Trophoblast cell (in vitro differentiated cells and primary cell): ENCODE data around the gene METTL5.

Experiments
- DNase-seq, 2 donors: peaks; one replicate each; pipeline ENCODE4 v3.0.0-alpha.2; 2016
- H2AFZ ChIP-seq: 2 replicates; pipeline ENCODE4 v1.6.1; 2013; ENCODE audit warnings: low read length, moderate library complexity, mild to moderate bottlenecking; ENCODE audit not compliant: insufficient read depth, poor library complexity
- H2AK5ac ChIP-seq: 2 replicates; pipeline ENCODE4 v1.6.1; 2013; ENCODE audit warnings: mild to moderate bottlenecking, low read length
- H2BK120ac ChIP-seq: 2 replicates; pipeline ENCODE4 v1.6.1; 2013; ENCODE audit warnings: low read length, mild to moderate bottlenecking, moderate library complexity; ENCODE audit not compliant: insufficient read depth, poor library complexity
- H2BK12ac ChIP-seq: 2 replicates; pipeline ENCODE4 v1.6.1; 2013; ENCODE audit warnings: mild to moderate bottlenecking, low read length, moderate library complexity
- H2BK5ac ChIP-seq: 2 replicates; pipeline ENCODE4 v1.6.1; 2013; ENCODE audit warnings: low read length, low read depth, moderate library complexity, mild to moderate bottlenecking; ENCODE audit not compliant: poor library complexity
- H3K14ac ChIP-seq: 2 replicates; pipeline ENCODE4 v1.6.1; 2013; ENCODE audit warnings: mild to moderate bottlenecking, low read length
- H3K18ac ChIP-seq: 2 replicates; pipeline ENCODE4 v1.6.1; 2013; ENCODE audit warnings: mild to moderate bottlenecking, low read length
- H3K23ac ChIP-seq: 2 replicates; pipeline ENCODE4 v1.6.1; 2013; ENCODE audit warnings: low read length
- H3K27ac ChIP-seq: 2 replicates; pipeline ENCODE4 v1.5.1; 2013; ENCODE audit warnings: low read depth, mild to moderate bottlenecking, inconsistent platforms, low read length, moderate library complexity
- H3K27me3 ChIP-seq: 2 replicates; pipeline ENCODE4 v1.6.1; 2013; ENCODE audit warnings: inconsistent platforms, mild to moderate bottlenecking, low read length, moderate library complexity; ENCODE audit not compliant: insufficient read depth
- H3K36me3 ChIP-seq, 2 experiments: 1 replicate in 1 of 2; 2 replicates in 1 of 2; pipeline ENCODE4 v1.6.1; 2013; ENCODE audit warnings: low read length in 2 of 2, mild to moderate bottlenecking in 2 of 2, moderate library complexity in 1 of 2; ENCODE audit not compliant: insufficient read depth in 2 of 2, control insufficient read depth in 1 of 2
- H3K4ac ChIP-seq: 2 replicates; pipeline ENCODE4 v1.6.1; 2013; ENCODE audit warnings: low read depth, mild to moderate bottlenecking, low read length, moderate library complexity
- H3K4me1 ChIP-seq, 2 experiments: 1 replicate in 1 of 2; 2 replicates in 1 of 2; pipeline ENCODE4 v1.6.1; 2013; ENCODE audit warnings: low read length in 2 of 2, mild to moderate bottlenecking in 2 of 2, moderate library complexity in 1 of 2; ENCODE audit not compliant: insufficient read depth in 2 of 2, control insufficient read depth in 1 of 2
- H3K4me2 ChIP-seq: 2 replicates; pipeline ENCODE4 v1.6.1; 2013; ENCODE audit warnings: inconsistent platforms, mild to moderate bottlenecking, low read length, moderate library complexity
- H3K4me3 ChIP-seq: 2 replicates; pipeline ENCODE4 v1.5.1; 2013; ENCODE audit warnings: mild to moderate bottlenecking, low read depth, low read length, inconsistent platforms
- H3K79me1 ChIP-seq: one replicate; pipeline ENCODE4 v1.6.1; 2013; ENCODE audit warnings: low read length
- H3K79me2 ChIP-seq: 2 replicates; pipeline ENCODE4 v1.6.1; 2013; ENCODE audit warnings: low read length, mild to moderate bottlenecking; ENCODE audit not compliant: control insufficient read depth, insufficient read depth, poor library complexity
- H3K9ac ChIP-seq: 2 replicates; pipeline ENCODE4 v1.6.1; 2013; ENCODE audit warnings: mild to moderate bottlenecking, low read length
- H3K9me3 ChIP-seq: 2 replicates; pipeline ENCODE4 v1.6.1; 2013; ENCODE audit warnings: low read depth, mild to moderate bottlenecking, control low read depth, inconsistent platforms, low read length; ENCODE audit not compliant: insufficient read depth
- H4K12ac ChIP-seq: 2 replicates; pipeline ENCODE4 v1.6.1; 2013; ENCODE audit warnings: low read depth, mild to moderate bottlenecking, low read length, moderate library complexity
- H4K8ac ChIP-seq: 2 replicates; pipeline ENCODE4 v1.6.1; 2013; ENCODE audit warnings: low read depth, mild to moderate bottlenecking, low read length, moderate library complexity
- H4K91ac ChIP-seq: one replicate; pipeline ENCODE4 v1.6.1; 2013; ENCODE audit warnings: low read depth, mild to moderate bottlenecking, low read length, moderate library complexity
- WGBS: extraction: QIAGEN DNeasy Blood & Tissue Kit; methylation state at CpG from one replicate; pipeline ENCODE4 v1.1.7; 2013; ENCODE audit warnings: missing lambda C conversion rate; ENCODE audit not compliant: insufficient read length, insufficient coverage; ENCODE audit errors: extremely low coverage; 5-methylcytosine and 5-hydroxymethylcytosine counted together

The METTL5 gene

GRCh38 chr2:169775765-169776164, 48.9 kb downstream of the METTL5 start:
- no peaks in the 10 kb centered on the region for H3K4me1 ChIP-seq

GRCh38 chr2:169775354-169775753, 49.4 kb downstream of the METTL5 start:
- no peak overlapping the region for H2BK12ac ChIP-seq

More at GRCh38 chr2:169775765-169776164, 48.9 kb downstream of the METTL5 start:
- Histone ChIP-seq H4K12ac (no peak overlapping the region), H3K79me1 (no peaks in the 10 kb centered on the region), H3K9ac (no peak overlapping the region), H2AFZ (no peak overlapping the region), H3K4me3 (no peak overlapping the region), H3K23ac (no peak overlapping the region), H2AK5ac (no peak overlapping the region), H2BK5ac (no peak overlapping the region), H3K4me2 (no peak overlapping the region), H3K9me3 (no peaks in the 10 kb centered on the region), H3K27ac (no peak overlapping the region), H3K27me3 (no peaks in the 10 kb centered on the region), H2BK120ac (no peak overlapping the region), H3K4ac (no peak overlapping the region), H4K8ac (no peak overlapping the region), H2BK12ac (no peak overlapping the region), H3K36me3 (no peaks in the 10 kb centered on the region), H4K91ac (no peak overlapping the region), H3K79me2 (no peaks in the 10 kb centered on the region), H3K18ac (no peak overlapping the region), H3K14ac (no peak overlapping the region)
- DNase-seq, result no peak
- no CpG with 5 or more reads among the region's 2 CpGs for WGBS

GRCh38 chr2:169772651-169773050, 52.1 kb downstream of the METTL5 start:
- H3K36me3 ChIP-seq, result no peaks in the 10 kb centered on the region
- no peak overlapping the region for H2BK5ac ChIP-seq
- H4K12ac ChIP-seq, result no peak overlapping the region
- H3K27me3 ChIP-seq, result no peaks in the 10 kb centered on the region
- H3K79me2 ChIP-seq, result no peaks in the 10 kb centered on the region
- H2AK5ac ChIP-seq, result no peak overlapping the region
- no peak overlapping the region for H3K27ac ChIP-seq
- no peak overlapping the region for H3K18ac ChIP-seq
- no peaks in the 10 kb centered on the region for H3K4me1 ChIP-seq
- H3K79me1 ChIP-seq, result no peaks in the 10 kb centered on the region
- no peak for DNase-seq
- no peak overlapping the region for H3K4me2 ChIP-seq
- no peak overlapping the region for H2AFZ ChIP-seq
- H2BK120ac ChIP-seq, result no peak overlapping the region
- H2BK12ac ChIP-seq, result no peak overlapping the region
- no peak overlapping the region for H3K9ac ChIP-seq
- H4K91ac ChIP-seq, result no peak overlapping the region
- H3K4me3 ChIP-seq, result no peak overlapping the region
- no peaks in the 10 kb centered on the region for H3K9me3 ChIP-seq
- no peak overlapping the region for H3K4ac ChIP-seq
- no peak overlapping the region for H4K8ac ChIP-seq
- no CpG with 5 or more reads among the region's 2 CpGs for WGBS
- H3K14ac ChIP-seq, result no peak overlapping the region
- H3K23ac ChIP-seq, result no peak overlapping the region

More at GRCh38 chr2:169775354-169775753, 49.4 kb downstream of the METTL5 start:
- no peaks in the 10 kb centered on the region for H3K79me2 ChIP-seq
- no peaks in the 10 kb centered on the region for H3K79me1 ChIP-seq
- no peaks in the 10 kb centered on the region for H3K36me3 ChIP-seq
- no peak for DNase-seq
- no peak overlapping the region for H4K91ac ChIP-seq
- no peak overlapping the region for H3K27ac ChIP-seq
- no peak overlapping the region for H3K4me2 ChIP-seq
- H3K4me3 ChIP-seq, result no peak overlapping the region
- no peak overlapping the region for H2AK5ac ChIP-seq
- H2BK5ac ChIP-seq, result no peak overlapping the region
- no peaks in the 10 kb centered on the region for H3K9me3 ChIP-seq
- no peak overlapping the region for H3K23ac ChIP-seq
- H4K8ac ChIP-seq, result no peak overlapping the region
- no peaks in the 10 kb centered on the region for H3K4me1 ChIP-seq
- no peak overlapping the region for H3K9ac ChIP-seq
- no peak overlapping the region for H2BK120ac ChIP-seq
- no peak overlapping the region for H4K12ac ChIP-seq
- H3K27me3 ChIP-seq, result no peaks in the 10 kb centered on the region
- H3K18ac ChIP-seq, result no peak overlapping the region
- no peak overlapping the region for H3K4ac ChIP-seq
- H2AFZ ChIP-seq, result no peak overlapping the region
- H3K14ac ChIP-seq, result no peak overlapping the region
- WGBS, result 100% methylated on average over 1 of the region's 3 CpGs

GRCh38 chr2:169771612-169772011, 53.1 kb downstream of the METTL5 start:
- Histone ChIP-seq H3K9me3 (no peaks in the 10 kb centered on the region), H3K36me3 (no peaks in the 10 kb centered on the region), H3K79me2 (no peaks in the 10 kb centered on the region), H3K14ac (no peak overlapping the region), H4K91ac (no peak overlapping the region), H3K27ac (no peak overlapping the region), H2BK120ac (no peak overlapping the region), H3K4me3 (no peak overlapping the region), H4K8ac (no peak overlapping the region), H3K9ac (no peak overlapping the region), H3K27me3 (no peaks in the 10 kb centered on the region), H3K4me1 (no peaks in the 10 kb centered on the region), H2BK12ac (no peak overlapping the region), H3K18ac (no peak overlapping the region), H2AFZ (no peak overlapping the region), H2BK5ac (no peak overlapping the region), H2AK5ac (no peak overlapping the region), H3K4me2 (no peak overlapping the region), H3K4ac (no peak overlapping the region), H4K12ac (no peak overlapping the region), H3K23ac (no peak overlapping the region), H3K79me1 (no peaks in the 10 kb centered on the region)
- no CpG with 5 or more reads among the region's 2 CpGs for WGBS
- no peak for DNase-seq
